ENCODE measurements around the gene FAM53A.

Gene FAM53A

DNA sequence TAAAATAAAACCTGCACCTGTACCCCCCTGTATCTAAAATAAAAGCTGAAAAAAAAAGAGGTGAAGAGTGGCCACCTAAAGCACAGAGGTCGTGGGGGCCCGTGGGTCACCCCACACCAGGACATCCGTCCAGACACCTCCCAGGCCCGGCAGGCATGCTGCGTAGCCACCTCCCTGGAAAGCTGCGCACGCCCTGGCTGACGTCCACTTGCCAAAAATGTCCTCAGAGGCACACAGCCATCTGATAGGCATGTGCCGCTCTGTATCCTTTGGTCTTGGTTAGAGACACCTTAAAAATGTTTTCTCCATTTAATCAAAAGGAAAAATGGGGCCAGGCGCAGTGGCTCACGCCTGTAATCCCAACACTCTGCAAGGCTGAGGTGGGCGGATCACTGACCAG is 17.7 kb downstream of the FAM53A start:
- TF ChIP-seq, protein P1, sequence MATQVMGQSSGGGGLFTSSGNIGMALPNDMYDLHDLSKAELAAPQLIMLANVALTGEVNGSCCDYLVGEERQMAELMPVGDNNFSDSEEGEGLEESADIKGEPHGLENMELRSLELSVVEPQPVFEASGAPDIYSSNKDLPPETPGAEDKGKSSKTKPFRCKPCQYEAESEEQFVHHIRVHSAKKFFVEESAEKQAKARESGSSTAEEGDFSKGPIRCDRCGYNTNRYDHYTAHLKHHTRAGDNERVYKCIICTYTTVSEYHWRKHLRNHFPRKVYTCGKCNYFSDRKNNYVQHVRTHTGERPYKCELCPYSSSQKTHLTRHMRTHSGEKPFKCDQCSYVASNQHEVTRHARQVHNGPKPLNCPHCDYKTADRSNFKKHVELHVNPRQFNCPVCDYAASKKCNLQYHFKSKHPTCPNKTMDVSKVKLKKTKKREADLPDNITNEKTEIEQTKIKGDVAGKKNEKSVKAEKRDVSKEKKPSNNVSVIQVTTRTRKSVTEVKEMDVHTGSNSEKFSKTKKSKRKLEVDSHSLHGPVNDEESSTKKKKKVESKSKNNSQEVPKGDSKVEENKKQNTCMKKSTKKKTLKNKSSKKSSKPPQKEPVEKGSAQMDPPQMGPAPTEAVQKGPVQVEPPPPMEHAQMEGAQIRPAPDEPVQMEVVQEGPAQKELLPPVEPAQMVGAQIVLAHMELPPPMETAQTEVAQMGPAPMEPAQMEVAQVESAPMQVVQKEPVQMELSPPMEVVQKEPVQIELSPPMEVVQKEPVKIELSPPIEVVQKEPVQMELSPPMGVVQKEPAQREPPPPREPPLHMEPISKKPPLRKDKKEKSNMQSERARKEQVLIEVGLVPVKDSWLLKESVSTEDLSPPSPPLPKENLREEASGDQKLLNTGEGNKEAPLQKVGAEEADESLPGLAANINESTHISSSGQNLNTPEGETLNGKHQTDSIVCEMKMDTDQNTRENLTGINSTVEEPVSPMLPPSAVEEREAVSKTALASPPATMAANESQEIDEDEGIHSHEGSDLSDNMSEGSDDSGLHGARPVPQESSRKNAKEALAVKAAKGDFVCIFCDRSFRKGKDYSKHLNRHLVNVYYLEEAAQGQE (IDR thresholded peaks at IDR 0.05; ENCODE audit: low read depth): no peak
- TF ChIP-seq EGR1 (IDR thresholded peaks at IDR 0.05) (no peak), EP300 (IDR thresholded peaks at IDR 0.05; ENCODE audit: borderline replicate concordance) (no peak), YY1 (IDR thresholded peaks at IDR 0.05; ENCODE audit: low read depth) (no peak), USF1 (IDR thresholded peaks at IDR 0.05) (no peak), NFIC (IDR thresholded peaks at IDR 0.05) (no peak), RAD21 (IDR thresholded peaks at IDR 0.05; ENCODE audit: low read depth) (no peak), TEAD4 (IDR thresholded peaks at IDR 0.05) (no peak), ZBTB7A (IDR thresholded peaks at IDR 0.05; ENCODE audit: low read depth) (no peak), CEBPB (IDR thresholded peaks at IDR 0.05) (no peak), TAF1 (IDR thresholded peaks at IDR 0.05; ENCODE audit: low read depth) (no peak), FOXM1 (IDR thresholded peaks at IDR 0.05; ENCODE audit: borderline replicate concordance, low read depth) (no peak), MAX (IDR thresholded peaks at IDR 0.05) (no peak), CREB1 (IDR thresholded peaks at IDR 0.05; ENCODE audit: low read depth) (no peak), TCF12 (IDR thresholded peaks at IDR 0.05; ENCODE audit: low read depth) (no peak)

- TF ChIP-seq TAF1 (IDR thresholded peaks at IDR 0.05; ENCODE audit: low read depth): no peak
- TF ChIP-seq, protein P1 (IDR thresholded peaks at IDR 0.05; ENCODE audit: low read depth): no peak
- TF ChIP-seq CREB1 (IDR thresholded peaks at IDR 0.05; ENCODE audit: low read depth): no peak
- no peak for TF ChIP-seq ZBTB7A (IDR thresholded peaks at IDR 0.05; ENCODE audit: low read depth)
- TF ChIP-seq EGR1 (IDR thresholded peaks at IDR 0.05): no peak
- TF ChIP-seq CEBPB (IDR thresholded peaks at IDR 0.05): no peak
- TF ChIP-seq TEAD4 (IDR thresholded peaks at IDR 0.05): no peak
- TF ChIP-seq FOXM1 (IDR thresholded peaks at IDR 0.05; ENCODE audit: borderline replicate concordance, low read depth): no peak
- TF ChIP-seq USF1 (IDR thresholded peaks at IDR 0.05): no peak
- no peak for TF ChIP-seq EP300 (IDR thresholded peaks at IDR 0.05; ENCODE audit: borderline replicate concordance)
Observed at GRCh38 chr4:1664141-1664540, 20.0 kb downstream of the FAM53A start.

DNA sequence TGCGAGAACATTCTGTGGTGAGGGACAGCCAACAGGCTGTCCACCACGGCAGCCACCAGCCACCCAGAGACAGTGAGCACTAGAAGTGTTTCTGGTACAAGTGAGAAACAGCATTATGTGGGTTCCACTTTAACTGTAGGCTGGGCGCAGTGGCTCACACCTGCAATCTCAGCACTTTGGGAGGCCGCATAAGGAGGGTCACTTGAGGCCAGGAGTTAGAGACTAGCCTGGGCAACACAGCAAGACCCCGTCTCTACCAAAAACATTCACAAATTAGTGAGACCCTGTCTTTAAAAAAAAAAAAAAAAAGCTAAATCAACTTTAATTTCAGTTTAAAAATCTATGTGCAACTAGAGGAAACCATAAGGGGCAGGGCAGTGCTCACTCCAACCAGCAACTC is 20.6 kb downstream of the FAM53A start:
- TF ChIP-seq, protein P1 (IDR thresholded peaks at IDR 0.05; ENCODE audit: low read depth): no peak
- TF ChIP-seq TAF1 (IDR thresholded peaks at IDR 0.05; ENCODE audit: low read depth): no peak
- no peak for TF ChIP-seq EP300 (IDR thresholded peaks at IDR 0.05; ENCODE audit: borderline replicate concordance)
- TF ChIP-seq NFIC (IDR thresholded peaks at IDR 0.05): no peak
- no peak for TF ChIP-seq TCF12 (IDR thresholded peaks at IDR 0.05; ENCODE audit: low read depth)
- TF ChIP-seq USF1 (IDR thresholded peaks at IDR 0.05): no peak
- TF ChIP-seq FOXM1 (IDR thresholded peaks at IDR 0.05; ENCODE audit: borderline replicate concordance, low read depth): no peak
- no peak for TF ChIP-seq MAX (IDR thresholded peaks at IDR 0.05)
- no peak for TF ChIP-seq ZBTB7A (IDR thresholded peaks at IDR 0.05; ENCODE audit: low read depth)
- no peak for TF ChIP-seq CEBPB (IDR thresholded peaks at IDR 0.05)
- TF ChIP-seq CREB1 (IDR thresholded peaks at IDR 0.05; ENCODE audit: low read depth): no peak

DNA sequence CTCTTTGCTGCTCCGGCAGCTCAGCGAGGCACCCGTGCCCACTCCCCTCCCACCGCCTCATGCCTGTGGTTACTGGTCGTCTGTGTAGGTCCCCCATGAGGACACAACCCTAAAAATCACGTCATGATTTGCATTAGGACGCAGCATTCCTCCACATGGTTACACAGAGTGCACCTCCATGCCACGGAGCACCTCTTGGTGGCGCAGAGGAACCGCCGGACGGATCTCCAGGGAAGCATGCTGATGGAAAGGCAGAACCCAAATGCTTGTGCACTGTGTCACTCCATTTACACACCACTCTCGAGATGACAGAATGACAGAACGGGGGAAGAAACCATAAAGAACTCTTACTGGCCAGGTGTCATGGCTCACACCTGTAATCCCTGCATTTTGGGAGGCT is 22.4 kb downstream of the FAM53A start:
- TF ChIP-seq RAD21 (IDR thresholded peaks at IDR 0.05; ENCODE audit: low read depth) (no peak; the same call in 1 of the 2 replicates), FOXM1 (IDR thresholded peaks at IDR 0.05; ENCODE audit: borderline replicate concordance, low read depth) (no peak), ZBTB7A (IDR thresholded peaks at IDR 0.05; ENCODE audit: low read depth) (no peak)
